OCI-LY7 (cell line): ENCODE data around the gene NEIL3. TPM values are rescaled to one million over a fixed set of nuclear protein-coding genes. Genes with fewer than 3 reads are reported as not detected.

Experiments used
- BruUV-seq: library from RNA; stranded (reverse); fragments of 400-500 nt; replicated peaks from 2 replicates; lab custom pipeline; 2021; lab: Mats Ljungman, UMichigan
- CTCF ChIA-PET: fragments of 300-600 bp; sonication (Branson Sonifier 250); formaldehyde crosslinking; loops from one replicate; lab custom pipeline; 2022; ENCODE audit warnings: antibody characterized with exemption; ENCODE audit not compliant: unreplicated experiment; lab: Charles Lee
- POLR2A ChIA-PET: fragments of 300-600 bp; sonication (Branson Sonifier 250); formaldehyde crosslinking; loops from one replicate; lab custom pipeline; 2022; ENCODE audit warnings: antibody characterized with exemption; lab: Charles Lee
- DNase-seq: peaks from one replicate; pipeline ENCODE4 v3.0.0-alpha.2; 2015; ENCODE audit warnings: low spot score
- H2AFZ ChIP-seq: fragments of 200-600 bp; sonication (generic), shearing (Covaris generic); 2 replicates; pipeline ENCODE4 v1.6.1; 2014; ENCODE audit warnings: mild to moderate bottlenecking, antibody characterized with exemption, low read length, moderate library complexity
- H3K27ac ChIP-seq: fragments of 200-600 bp; sonication (generic); 2 replicates; pipeline ENCODE4 v1.5.1; 2014; ENCODE audit warnings: mixed run types, low read depth, mild to moderate bottlenecking, moderate library complexity, low read length, inconsistent platforms; ENCODE audit not compliant: poor library complexity, severe bottlenecking
- H3K36me3 ChIP-seq: fragments of 200-600 bp; sonication (generic); 2 replicates; pipeline ENCODE4 v1.6.1; 2014; ENCODE audit warnings: mild to moderate bottlenecking, antibody characterized with exemption, low read length, moderate library complexity, mixed read lengths; ENCODE audit not compliant: insufficient read depth
- H3K4me1 ChIP-seq: fragments of 200-600 bp; sonication (generic); 2 replicates; pipeline ENCODE4 v1.5.1; 2014; ENCODE audit warnings: mild to moderate bottlenecking, low read length; ENCODE audit not compliant: insufficient read depth, poor library complexity, severe bottlenecking
- H3K4me2 ChIP-seq: fragments of 200-600 bp; sonication (generic); 2 replicates; pipeline ENCODE4 v1.6.1; 2014; ENCODE audit warnings: mild to moderate bottlenecking, low read length
- H3K4me3 ChIP-seq: fragments of 200-600 bp; sonication (generic); 2 replicates; pipeline ENCODE4 v1.5.1; 2014; ENCODE audit warnings: mild to moderate bottlenecking, low read depth, low read length; ENCODE audit not compliant: poor library complexity, severe bottlenecking
- H3K79me2 ChIP-seq: fragments of 200-600 bp; sonication (generic); 2 replicates; pipeline ENCODE4 v1.6.1; 2016; ENCODE audit warnings: low read depth, mild to moderate bottlenecking, low read length, moderate library complexity, mixed read lengths; ENCODE audit not compliant: insufficient read depth
- H3K9me2 ChIP-seq: fragments of 200-600 bp; sonication (generic); 2 replicates; pipeline ENCODE4 v1.6.1; 2016; ENCODE audit warnings: mild to moderate bottlenecking, low read length, mixed read lengths; ENCODE audit not compliant: insufficient read depth
- H3K9me3 ChIP-seq: fragments of 200-600 bp; sonication (generic); 2 replicates; pipeline ENCODE4 v1.6.1; 2014; ENCODE audit warnings: mild to moderate bottlenecking, mixed run types, low read length, mixed read lengths
- H4K20me1 ChIP-seq: fragments of 200-600 bp; sonication (generic); 2 replicates; pipeline ENCODE4 v1.6.1; 2014; ENCODE audit warnings: mild to moderate bottlenecking, antibody characterized with exemption, low read length, moderate library complexity, mixed read lengths; ENCODE audit not compliant: insufficient read depth
- CTCF ChIP-seq: fragments of 200-600 bp; sonication (generic); conservative IDR thresholded peaks from 2 replicates; pipeline ENCODE4 v1.5.1; 2014; ENCODE audit warnings: mild to moderate bottlenecking, antibody characterized with exemption, low read length, moderate library complexity, mixed read lengths
- EZH2phosphoT487 ChIP-seq: fragments of 200-600 bp; sonication (generic); IDR thresholded peaks from 2 replicates; pipeline ENCODE4 v1.6.1; 2018; ENCODE audit warnings: low read depth, borderline replicate concordance, mild to moderate bottlenecking, mixed run types, antibody characterized with exemption, low read length, moderate library complexity, mixed read lengths
- intact Hi-C: fragments of 100-400 bp; cut with micrococcal nuclease; formaldehyde crosslinking; loops from one replicate; pipeline ENCODE4 v1.10.0; 2022; ENCODE audit not compliant: unreplicated experiment
- total RNA-seq, 2 experiments: library from RNA; depleted of rRNA in 1 of 2; stranded (reverse); fragments of >200 nt in 1 of 2; shearing (Covaris generic) in 1 of 2; gene quantifications; 2 replicates each; pipeline ENCODE4 v1.2.3, GENCODE V29; 2014 to 2022

Gene NEIL3
- total RNA-seq, 2 experiments from 2014 or later = 19.1 to 22.9 TPM

DNA sequence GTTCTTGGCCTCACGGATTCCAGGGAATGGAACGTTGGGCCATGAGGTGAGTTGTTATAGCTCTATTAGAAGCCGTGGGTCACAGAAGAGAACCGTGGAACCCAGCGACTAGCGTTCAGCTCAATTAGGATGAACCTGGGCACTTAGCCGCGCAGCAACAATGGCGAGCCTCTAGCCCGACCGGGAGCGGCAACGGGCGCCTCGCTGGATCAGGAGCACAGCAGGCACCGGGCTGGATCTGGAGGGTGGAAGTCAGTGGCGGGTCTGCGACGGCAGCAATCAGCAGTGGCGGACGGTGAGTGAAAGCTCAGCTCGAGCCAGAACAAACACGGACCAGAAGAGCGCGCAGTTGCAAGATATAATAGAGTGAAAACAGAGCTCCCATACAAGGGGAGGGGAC lies 98.3 kb downstream of the NEIL3 start:
- Histone ChIP-seq H3K9me3 (no peaks in the 10 kb centered on the region), H3K4me2 (no peak overlapping the region), H3K9me2 (no peaks in the 10 kb centered on the region), H2AFZ (no peak overlapping the region), H4K20me1 (no peaks in the 10 kb centered on the region), H3K36me3 (no peaks in the 10 kb centered on the region), H3K4me3 (no peak overlapping the region), H3K79me2 (no peaks in the 10 kb centered on the region), H3K4me1 (no peaks in the 10 kb centered on the region), H3K27ac (no peak overlapping the region)
- no TSS peak for BruUV-seq
- CTCF ChIA-PET = no interaction called here
- POLR2A ChIA-PET = interaction anchor here (0.8 kb wide), 1 partner anchor 27 kb away, joined by 5 read pairs; no protein-coding TSS in a partner anchor
- intact Hi-C loops = no loop called here
- no peak for DNase-seq
- TF ChIP-seq EZH2phosphoT487 (no peak), CTCF (no peak)

DNA sequence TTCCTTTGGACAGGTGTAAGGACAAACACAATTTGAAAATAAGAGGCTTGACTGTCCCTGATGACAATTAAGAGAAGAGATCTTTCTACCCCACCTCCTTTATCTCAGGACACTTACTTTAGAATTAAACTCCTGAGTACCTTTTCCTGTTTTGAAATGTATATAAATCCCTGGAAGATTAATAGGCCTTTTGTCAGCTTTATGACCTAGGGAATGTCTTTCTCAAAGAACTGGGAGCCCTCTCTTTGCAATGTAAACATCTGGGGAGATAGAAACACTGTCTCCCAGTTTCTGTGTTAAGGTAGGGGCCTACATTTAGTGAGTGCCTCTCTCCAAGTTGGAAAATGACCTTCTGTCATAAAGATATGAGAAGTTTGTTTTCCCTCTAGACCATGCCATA lies 100.9 kb downstream of the NEIL3 start:
- intact Hi-C loops = no loop called here
- Histone ChIP-seq H4K20me1 (no peaks in the 10 kb centered on the region), H3K79me2 (no peaks in the 10 kb centered on the region), H3K36me3 (no peaks in the 10 kb centered on the region), H2AFZ (no peak overlapping the region), H3K9me3 (no peaks in the 10 kb centered on the region), H3K4me2 (no peak overlapping the region), H3K4me3 (no peak overlapping the region), H3K27ac (no peak overlapping the region), H3K4me1 (no peaks in the 10 kb centered on the region), H3K9me2 (no peaks in the 10 kb centered on the region)
- CTCF ChIA-PET = no interaction called here
- TF ChIP-seq CTCF (no peak), EZH2phosphoT487 (no peak)
- DNase-seq = no peak
- BruUV-seq = no TSS peak
- POLR2A ChIA-PET = no interaction called here

DNA sequence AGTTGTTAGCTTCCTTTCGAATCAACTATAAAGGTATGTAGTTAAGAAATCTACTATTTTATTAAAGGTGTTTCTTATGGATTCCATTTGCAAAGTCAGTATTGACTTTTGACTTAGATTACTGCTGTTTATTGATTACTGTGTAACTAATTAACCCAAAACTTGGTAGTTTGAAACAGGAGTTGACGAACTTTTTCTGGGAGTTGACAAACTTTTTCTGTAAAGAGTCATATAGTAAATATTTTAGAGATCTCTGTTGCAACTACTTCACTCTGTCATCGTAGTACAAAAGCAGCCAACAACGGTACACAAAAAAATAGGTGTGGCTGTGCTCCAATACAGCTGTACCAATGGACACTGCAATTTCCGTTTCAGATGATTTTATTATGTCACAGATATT lies 102.3 kb downstream of the NEIL3 start:
- Histone ChIP-seq H2AFZ (no peak overlapping the region), H3K4me3 (no peak overlapping the region), H3K36me3 (no peaks in the 10 kb centered on the region), H3K4me1 (no peaks in the 10 kb centered on the region), H3K9me2 (no peaks in the 10 kb centered on the region), H3K27ac (no peak overlapping the region), H4K20me1 (no peaks in the 10 kb centered on the region), H3K9me3 (no peaks in the 10 kb centered on the region), H3K4me2 (no peak overlapping the region), H3K79me2 (no peaks in the 10 kb centered on the region)
- DNase-seq = no peak
- CTCF ChIA-PET = no interaction called here
- no peak for TF ChIP-seq CTCF
- TF ChIP-seq EZH2phosphoT487 = no peak
- POLR2A ChIA-PET = no interaction called here
- intact Hi-C loops = no loop called here
- BruUV-seq = no TSS peak

Other genes with a start within 250 kb of the NEIL3 start
- gene AGA, start 132.6 kb downstream of the NEIL3 start, total RNA-seq (2014; rRNA removed; shearing (Covaris generic)) = 15.5 and 23.8 TPM in 2 replicates
- gene AGA, start 132.6 kb downstream of the NEIL3 start, total RNA-seq (2022) = 22.2 and 23.2 TPM in 2 replicates